HG02973 (cell line): Measurements from ENCODE around the gene TCF19.
"Not testable (repeated sequence)": the region's sequence is repeated elsewhere in the genome, so short reads cannot be mapped to it uniquely, and the experiment has no call there.

Experiments used
- ATAC-seq: cut with Tn5 transposase; IDR thresholded peaks from one replicate; pipeline ENCODE4 v1.9.1; 2021; ENCODE audit warnings: moderate library complexity; ENCODE audit not compliant: unreplicated experiment

TCF19 gene

DNA sequence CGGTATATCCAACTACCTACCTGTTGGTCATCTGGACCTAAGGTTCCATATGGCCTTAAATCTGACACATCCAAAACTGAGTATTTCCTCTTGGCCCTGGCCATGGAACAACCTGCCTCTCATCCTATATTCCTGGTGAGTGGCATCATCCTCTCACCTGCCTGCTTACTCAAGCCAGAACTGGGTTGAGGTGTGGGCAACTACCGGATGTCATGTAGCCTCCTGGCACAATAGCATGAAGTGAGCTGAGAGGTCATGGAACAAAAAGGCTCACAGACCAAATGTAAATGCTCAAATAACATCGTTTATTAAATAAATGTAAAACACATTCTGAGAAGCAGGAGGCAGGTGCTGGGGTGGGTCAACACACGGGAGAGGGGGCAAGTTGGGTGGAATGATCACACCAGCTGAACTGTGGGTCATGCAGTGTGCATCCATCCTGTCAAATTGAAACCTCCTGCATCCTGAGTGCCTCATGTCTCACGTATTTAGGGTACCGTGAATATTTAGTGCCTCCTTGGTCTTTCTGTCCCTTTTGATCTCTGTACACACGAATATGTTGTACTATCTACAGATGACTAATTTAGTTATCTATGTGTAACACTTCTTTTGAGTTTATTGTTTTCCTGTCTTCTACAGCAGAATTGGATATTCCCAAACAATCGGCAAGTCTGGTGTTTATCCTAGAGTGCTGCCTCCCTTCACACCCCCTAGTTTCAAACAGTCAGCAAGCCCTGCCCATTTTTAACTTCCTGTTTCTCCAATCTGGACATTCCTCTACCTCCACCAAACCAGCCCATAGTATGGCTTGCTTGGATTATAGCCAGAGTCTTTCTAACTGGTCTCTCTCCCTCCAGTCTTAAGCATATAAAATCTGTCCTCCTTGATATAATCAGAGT, 20.0 kb downstream of the TCF19 start:
- no peak for ATAC-seq

GRCh38 chr6:31179042-31179386, 20.6 kb downstream of the TCF19 start:
- ATAC-seq: no peak

DNA sequence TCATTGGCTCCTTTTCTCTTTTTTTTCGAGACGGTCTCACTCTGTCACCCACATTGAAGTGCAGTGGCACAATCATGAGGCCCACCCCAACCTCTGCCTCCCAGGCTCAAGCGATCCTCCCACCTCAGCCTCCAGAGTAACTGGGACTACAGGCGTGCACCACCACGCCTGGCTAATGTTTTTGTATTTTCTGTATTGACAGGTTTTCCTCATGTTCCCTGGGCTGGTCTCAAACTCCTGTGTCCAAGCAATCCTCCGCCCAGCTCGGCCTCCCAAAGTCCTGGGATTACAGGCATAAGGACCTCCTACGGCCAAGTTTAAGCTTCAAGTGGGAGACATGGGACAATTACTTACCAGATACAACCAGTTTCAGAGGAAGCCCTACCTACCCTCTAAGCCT, 21.5 kb downstream of the TCF19 start:
- ATAC-seq: no peak

DNA sequence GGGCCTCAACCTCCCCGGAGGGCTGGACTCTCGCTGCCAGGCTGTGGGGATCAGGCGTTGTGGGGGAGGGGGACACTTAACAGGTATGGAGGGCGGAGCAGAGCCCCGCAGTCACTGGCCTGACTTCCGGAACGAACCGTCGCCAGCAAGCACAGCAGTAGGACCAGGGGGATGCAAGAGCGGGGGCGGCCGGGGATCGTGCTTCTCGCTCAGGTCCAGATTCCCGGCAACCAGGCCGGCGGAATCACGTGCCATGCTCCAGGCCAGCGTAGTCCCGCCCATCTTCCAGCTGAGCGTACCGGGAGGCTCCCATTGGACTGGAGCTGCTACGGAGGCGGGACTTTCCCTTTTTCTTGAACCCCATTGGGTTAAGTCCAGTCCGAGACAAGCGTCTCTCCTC, 22.1 kb downstream of the TCF19 start:
- ATAC-seq: no peak

- not testable (repeated sequence) for ATAC-seq
These were observed 24.9 kb downstream of the TCF19 start for GRCh38 chr6:31183287-31183686.

DNA sequence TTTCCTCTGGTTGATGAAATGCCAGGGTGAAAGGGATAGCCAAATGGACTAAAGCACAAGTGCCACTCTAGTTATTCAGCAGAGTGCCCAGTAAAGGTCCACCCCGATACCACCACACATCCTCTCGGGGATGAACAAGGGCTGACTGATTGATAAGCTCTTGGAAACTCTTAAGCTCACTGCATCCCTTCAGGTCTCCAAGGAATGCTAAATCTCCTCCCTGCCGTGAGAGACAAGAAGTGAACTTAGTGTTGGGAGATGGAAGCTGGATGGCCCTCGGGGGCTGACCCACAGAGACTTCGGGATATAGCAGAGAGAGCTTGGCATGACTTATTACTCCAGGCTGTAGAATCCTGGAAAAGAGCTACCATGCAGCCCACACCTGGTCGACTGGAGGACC, 25.5 kb downstream of the TCF19 start:
- ATAC-seq: not testable (repeated sequence)

DNA sequence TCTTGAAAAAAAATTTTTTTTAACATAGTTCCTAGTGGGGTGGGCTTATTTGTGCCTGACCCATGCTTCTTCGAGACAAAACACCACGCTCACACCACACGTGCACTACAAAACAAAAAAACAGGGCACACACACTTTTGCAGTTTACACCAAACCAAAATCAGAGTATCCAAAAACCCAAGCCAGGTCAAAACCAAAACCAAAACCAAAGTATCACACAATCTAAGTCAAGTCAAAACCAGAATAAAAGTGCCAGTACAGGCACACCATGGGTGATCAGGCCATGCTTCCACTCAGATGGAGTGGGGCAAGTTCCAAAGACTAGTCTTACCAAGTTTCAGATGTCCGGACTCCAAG, 27.3 kb downstream of the TCF19 start:
- ATAC-seq: not testable (repeated sequence)

GRCh38 chr6:31186052-31186734, 27.8 kb downstream of the TCF19 start:
- ATAC-seq: no peak

GRCh38 chr6:31187780-31188194, 29.4 kb downstream of the TCF19 start:
- ATAC-seq: no peak

GRCh38 chr6:31189223-31189622, 30.8 kb downstream of the TCF19 start:
- not testable (repeated sequence) for ATAC-seq

DNA sequence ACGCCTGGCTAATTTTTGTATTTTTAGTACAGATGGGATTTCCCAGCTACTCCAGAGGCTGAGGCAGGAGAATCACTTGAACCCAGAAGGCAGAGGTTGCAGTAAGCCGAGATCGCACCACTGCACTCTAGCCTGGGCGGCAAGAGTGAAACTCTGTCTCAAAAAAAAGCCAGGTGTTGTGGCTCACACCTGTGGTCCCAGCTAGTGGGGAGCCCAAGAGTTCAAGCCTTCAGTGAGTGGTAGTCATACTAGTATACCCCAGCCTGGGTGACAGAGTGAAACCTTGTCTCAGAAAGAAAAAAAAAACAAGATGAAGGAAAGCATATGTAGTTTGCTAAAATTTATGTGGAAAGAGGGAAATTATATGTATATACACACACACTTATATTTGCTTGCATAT, 32.1 kb downstream of the TCF19 start:
- ATAC-seq: peak; percentile 56

- not testable (repeated sequence) for ATAC-seq
These were observed 34.2 kb downstream of the TCF19 start for GRCh38 chr6:31192431-31193105.

- ATAC-seq: no peak
These were observed 34.8 kb downstream of the TCF19 start for GRCh38 chr6:31193206-31193605.

- no peak for ATAC-seq
These were observed 35.9 kb downstream of the TCF19 start for GRCh38 chr6:31194061-31194834.

DNA sequence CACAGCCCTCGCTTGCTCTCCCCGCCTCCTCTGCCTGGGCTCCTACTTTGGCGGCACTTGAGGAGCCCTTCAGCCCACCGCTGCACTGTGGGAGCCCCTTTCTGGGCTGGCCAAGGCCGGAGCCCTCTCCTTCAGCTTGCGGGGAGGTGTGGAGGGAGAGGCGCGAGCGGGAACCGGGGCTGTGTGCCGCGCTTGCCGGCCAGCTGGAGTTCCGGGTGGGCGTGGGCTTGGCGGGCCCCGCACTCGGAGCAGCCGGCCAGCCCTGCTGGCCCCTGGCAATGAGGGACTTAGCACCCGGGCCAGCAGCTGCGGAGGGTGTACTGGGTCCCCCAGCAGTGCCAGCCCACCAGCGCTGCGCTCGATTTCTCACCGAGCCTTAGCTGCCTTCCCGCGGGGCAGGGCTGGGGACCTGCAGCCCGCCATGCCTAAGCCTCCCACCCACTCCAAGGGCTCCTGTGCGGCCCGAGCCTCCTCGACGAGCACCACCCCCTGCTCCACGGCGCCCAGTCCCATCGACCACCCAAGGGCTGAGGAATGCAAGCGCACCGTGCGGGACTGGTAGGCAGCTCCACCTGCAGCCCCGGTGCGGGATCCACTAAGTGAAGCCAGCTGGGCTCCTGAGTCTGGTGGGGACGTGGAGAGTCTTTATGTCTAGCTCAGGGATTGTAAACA, 37.1 kb downstream of the TCF19 start:
- ATAC-seq: not testable (repeated sequence)

DNA sequence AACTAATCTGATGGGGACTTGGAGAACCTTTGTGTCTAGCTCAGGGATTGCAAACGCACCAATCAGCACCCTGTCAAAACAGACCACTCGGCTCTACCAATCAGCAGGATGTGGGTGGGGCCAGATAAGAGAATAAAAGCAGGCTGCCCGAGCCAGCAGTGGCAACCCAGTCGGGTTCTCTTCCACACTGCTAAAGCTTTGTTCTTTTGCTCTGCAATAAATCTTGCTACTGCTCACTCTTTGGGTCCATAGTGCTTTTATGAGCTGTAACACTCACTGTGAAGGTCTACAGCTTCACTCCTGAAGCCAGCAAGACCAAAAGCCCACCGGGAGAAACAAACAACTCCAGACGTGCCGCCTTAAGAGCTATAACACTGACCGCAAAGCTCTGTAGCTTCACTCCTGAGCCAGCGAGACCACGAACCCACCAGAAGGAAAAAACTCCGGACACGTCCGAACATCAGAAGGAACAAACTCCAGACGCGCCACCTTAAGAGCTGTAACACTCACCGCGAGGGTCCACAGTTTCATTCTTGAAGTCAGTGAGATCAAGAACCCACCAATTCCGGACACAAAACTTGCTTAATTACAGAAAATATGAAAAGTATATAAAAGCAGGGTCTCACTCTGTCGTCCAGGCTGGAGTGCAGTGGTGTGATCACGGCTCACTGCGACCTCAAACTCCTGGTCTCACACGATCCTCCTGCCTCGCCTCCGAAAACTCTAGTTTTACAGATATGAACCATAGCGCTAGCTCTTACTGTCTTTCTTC, 38.0 kb downstream of the TCF19 start:
- not testable (repeated sequence) for ATAC-seq

GRCh38 chr6:31197559-31198305, 39.3 kb downstream of the TCF19 start:
- ATAC-seq: peak; percentile 58

DNA sequence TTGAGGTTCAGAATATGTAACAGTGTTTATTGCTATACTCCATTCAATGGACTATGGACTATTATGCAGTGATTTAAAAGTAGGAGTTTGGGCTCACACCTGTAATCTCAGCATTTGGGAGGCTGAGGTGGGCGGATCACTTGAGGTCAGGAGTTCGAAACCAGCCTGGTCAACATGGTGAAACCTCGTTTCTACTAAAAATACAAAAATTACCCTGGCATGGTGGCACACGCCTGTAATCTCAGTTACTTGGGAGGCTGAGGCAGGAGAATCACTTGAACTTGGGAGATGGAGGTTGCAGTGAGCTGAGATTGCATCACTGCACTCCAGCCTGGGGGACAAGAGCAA, 40.7 kb downstream of the TCF19 start:
- not testable (repeated sequence) for ATAC-seq
